ENCODE results near the gene ELF4.

ELF4 gene

GRCh38 chrX:130083107-130083490 is 27.2 kb downstream of the ELF4 start:
- DNase-seq: no peak

- DNase-seq: no peak
Measured at GRCh38 chrX:130082244-130083106, 27.8 kb downstream of the ELF4 start.

GRCh38 chrX:130081421-130082045 is 28.8 kb downstream of the ELF4 start:
- no peak for DNase-seq

- DNase-seq: no peak
Measured at GRCh38 chrX:130080791-130081367, 29.4 kb downstream of the ELF4 start.

- peak; percentile 52 for DNase-seq
Measured at GRCh38 chrX:130079824-130080406, 30.4 kb downstream of the ELF4 start.

- DNase-seq: no peak
Measured at GRCh38 chrX:130075777-130076176, 34.5 kb downstream of the ELF4 start.

- no peak for DNase-seq
Measured at GRCh38 chrX:130072345-130072740, 38.0 kb downstream of the ELF4 start.

GRCh38 chrX:130071611-130072344 is 38.5 kb downstream of the ELF4 start:
- no peak for DNase-seq

- no peak for DNase-seq
Measured at GRCh38 chrX:130066975-130067615, 43.2 kb downstream of the ELF4 start.

GRCh38 chrX:130060122-130061069 is 49.9 kb downstream of the ELF4 start:
- DNase-seq: peak; percentile 73

- DNase-seq: no peak
Measured at GRCh38 chrX:130058652-130059051, 51.6 kb downstream of the ELF4 start.

- DNase-seq: no peak
Measured at GRCh38 chrX:130057209-130057608, 53.1 kb downstream of the ELF4 start.

GRCh38 chrX:130055899-130056298 is 54.4 kb downstream of the ELF4 start:
- no peak for DNase-seq

GRCh38 chrX:130055103-130055502 is 55.2 kb downstream of the ELF4 start:
- DNase-seq: no peak

- no peak for DNase-seq
Measured at GRCh38 chrX:130053236-130053635, 57.1 kb downstream of the ELF4 start.

GRCh38 chrX:130051176-130051845 is 59.0 kb downstream of the ELF4 start:
- no peak for DNase-seq

- no peak for DNase-seq
Measured at GRCh38 chrX:130049821-130050220, 60.5 kb downstream of the ELF4 start.

GRCh38 chrX:130048686-130049222 is 61.5 kb downstream of the ELF4 start:
- DNase-seq: no peak

GRCh38 chrX:130047416-130047815 is 62.9 kb downstream of the ELF4 start:
- no peak for DNase-seq

GRCh38 chrX:130039847-130040246 is 70.5 kb downstream of the ELF4 start:
- DNase-seq: no peak
